Astrocyte (in vitro differentiated cells and primary cell): ENCODE measurements around the gene PUSL1. TPM values are rescaled to one million over a fixed set of nuclear protein-coding genes. Genes with fewer than 3 reads are reported as not detected.

ENCODE experiments used
- DNase-seq: peaks from one replicate; pipeline ENCODE4 v3.0.0-alpha.2; 2010; ENCODE audit warnings: low read depth
- FAIRE-seq: peaks from 2 replicates; lab custom pipeline; 2011; peaks lifted over from hg19 to GRCh38; lab: Jason Lieb, UNC
- H2AFZ ChIP-seq: 2 replicates; pipeline ENCODE4 v1.6.0; 2012; ENCODE audit warnings: low read depth, low read length, inconsistent platforms
- H3K27ac ChIP-seq: 2 replicates; pipeline ENCODE4 v1.5.1; 2011; ENCODE audit warnings: low read depth, low read length, inconsistent platforms
- H3K27me3 ChIP-seq: 2 replicates; pipeline ENCODE4 v1.6.0; 2011; ENCODE audit warnings: low read length, inconsistent platforms; ENCODE audit not compliant: insufficient read depth
- H3K36me3 ChIP-seq: 2 replicates; pipeline ENCODE4 v1.5.1; 2011; ENCODE audit warnings: low read length, inconsistent platforms; ENCODE audit not compliant: insufficient read depth
- H3K4me1 ChIP-seq: 2 replicates; pipeline ENCODE4 v1.5.1; 2011; ENCODE audit warnings: low read length, inconsistent platforms; ENCODE audit not compliant: insufficient read depth
- H3K4me2 ChIP-seq: 2 replicates; pipeline ENCODE4 v1.6.0; 2012; ENCODE audit warnings: low read length, inconsistent platforms
- H3K4me3 ChIP-seq: 2 replicates; pipeline ENCODE4 v1.5.1; 2011; ENCODE audit warnings: low read depth, mild to moderate bottlenecking, low read length, inconsistent platforms; ENCODE audit not compliant: insufficient read depth
- H3K79me2 ChIP-seq: 2 replicates; pipeline ENCODE4 v1.6.0; 2012; ENCODE audit warnings: mild to moderate bottlenecking, low read length, inconsistent platforms; ENCODE audit not compliant: insufficient read depth
- H3K9ac ChIP-seq: 2 replicates; pipeline ENCODE4 v1.6.0; 2012; ENCODE audit warnings: mild to moderate bottlenecking, low read length, inconsistent platforms
- H3K9me3 ChIP-seq: 2 replicates; pipeline ENCODE4 v1.5.1; 2012; ENCODE audit warnings: low read depth, mild to moderate bottlenecking, low read length, inconsistent platforms; ENCODE audit not compliant: insufficient read depth
- H4K20me1 ChIP-seq: 2 replicates; pipeline ENCODE4 v1.6.0; 2012; ENCODE audit warnings: low read length, inconsistent platforms; ENCODE audit not compliant: insufficient read depth
- H3K27ac Mint-ChIP-seq: one replicate; pipeline ENCODE4 v1.8.0; 2021; ENCODE audit warnings: mild to moderate bottlenecking, mixed read lengths; ENCODE audit not compliant: unreplicated experiment
- H3K27me3 Mint-ChIP-seq: one replicate; pipeline ENCODE4 v1.8.0; 2021; ENCODE audit warnings: low read depth, mixed read lengths; ENCODE audit not compliant: unreplicated experiment
- H3K36me3 Mint-ChIP-seq: one replicate; pipeline ENCODE4 v1.8.0; 2021; ENCODE audit warnings: low read depth, mixed read lengths; ENCODE audit not compliant: unreplicated experiment
- H3K4me1 Mint-ChIP-seq: one replicate; pipeline ENCODE4 v1.8.0; 2021; ENCODE audit warnings: low read depth, mixed read lengths; ENCODE audit not compliant: unreplicated experiment
- H3K4me3 Mint-ChIP-seq: one replicate; pipeline ENCODE4 v1.8.0; 2021; ENCODE audit warnings: mild to moderate bottlenecking, moderate library complexity, mixed read lengths; ENCODE audit not compliant: unreplicated experiment
- H3K9me3 Mint-ChIP-seq: one replicate; pipeline ENCODE4 v1.8.0; 2021; ENCODE audit warnings: mild to moderate bottlenecking, mixed read lengths; ENCODE audit not compliant: unreplicated experiment
- CTCF ChIP-seq: IDR thresholded peaks from 2 replicates; pipeline ENCODE4 v1.5.1; 2011; ENCODE audit warnings: low read depth, mild to moderate bottlenecking, inconsistent platforms, low read length, moderate library complexity; ENCODE audit not compliant: insufficient read depth
- EZH2 ChIP-seq: IDR thresholded peaks from 2 replicates; pipeline ENCODE4 v1.6.1; 2012; ENCODE audit warnings: mild to moderate bottlenecking, low read length, inconsistent platforms; ENCODE audit not compliant: insufficient read depth
- total RNA-seq: library from RNA; stranded (reverse); gene quantifications from 2 replicates; pipeline ENCODE4 v1.2.1, GENCODE V29; 2021

Gene PUSL1
- total RNA-seq, 1 donor from 2014 or later, result 29.4 TPM

GRCh38 chr1:1303736-1304135, 4.7 kb upstream of the PUSL1 start:
- Histone ChIP-seq H3K36me3 (no peaks in the 10 kb centered on the region), H3K4me1 (peaks cover 31% of the 10 kb centered on the region), H3K79me2 (peaks cover 44% of the 10 kb centered on the region), H3K27ac (no peak overlapping the region), H3K9ac (no peak overlapping the region), H3K27me3 (no peaks in the 10 kb centered on the region), H2AFZ (no peak overlapping the region), H3K9me3 (no peaks in the 10 kb centered on the region), H3K4me3 (no peak overlapping the region), H4K20me1 (peaks cover 73% of the 10 kb centered on the region), H3K4me2 (no peak overlapping the region)
- Mint-ChIP-seq H3K4me1 (peaks cover 8% of the 10 kb centered on the region), H3K27me3 (no peaks in the 10 kb centered on the region), H3K9me3 (no peaks in the 10 kb centered on the region), H3K36me3 (peaks cover 4% of the 10 kb centered on the region), H3K4me3 (no peak overlapping the region), H3K27ac (no peak overlapping the region)
- no peak for FAIRE-seq
- TF ChIP-seq EZH2 (no peak), CTCF (no peak)
- DNase-seq, result no peak

- H3K27ac Mint-ChIP-seq, result peak overlapping the region; percentile 41
- Histone ChIP-seq H3K9me3 (no peaks in the 10 kb centered on the region), H3K27ac (peak overlapping the region; percentile 40), H3K4me3 (no peak overlapping the region), H2AFZ (no peak overlapping the region), H3K27me3 (no peaks in the 10 kb centered on the region), H4K20me1 (peaks cover 67% of the 10 kb centered on the region), H3K79me2 (peaks cover 53% of the 10 kb centered on the region), H3K4me1 (peaks cover 38% of the 10 kb centered on the region), H3K9ac (peak overlapping the region; percentile 49), H3K36me3 (no peaks in the 10 kb centered on the region), H3K4me2 (peak overlapping the region; percentile 88)
- FAIRE-seq (no peak), DNase-seq (peak; percentile 55)
- no peak for TF ChIP-seq CTCF
- TF ChIP-seq EZH2, result no peak
- H3K9me3 Mint-ChIP-seq, result no peaks in the 10 kb centered on the region
- no peaks in the 10 kb centered on the region for H3K27me3 Mint-ChIP-seq
- H3K4me1 Mint-ChIP-seq, result peaks cover 8% of the 10 kb centered on the region
- peak overlapping the region; percentile 57 for H3K4me3 Mint-ChIP-seq
- peaks cover 4% of the 10 kb centered on the region for H3K36me3 Mint-ChIP-seq
These were observed 3.8 kb upstream of the PUSL1 start for GRCh38 chr1:1304331-1305299.
